H1 (cell line): ENCODE data around the gene FOXK1. TPM values are rescaled to one million over a fixed set of nuclear protein-coding genes. Genes with fewer than 3 reads are reported as not detected.
A peak's percentile ranks its signal among the peaks of the same experiment; 100 is the strongest.

Experiments used
- CHD1 ChIP-seq: IDR thresholded peaks from 2 replicates; pipeline ENCODE4 v1.6.1; 2012; ENCODE audit warnings: low read depth, low read length, improper control_type of control experiment
- CHD2 ChIP-seq: IDR thresholded peaks from 2 replicates; pipeline ENCODE4 v1.6.1; 2012; ENCODE audit warnings: low read length, improper control_type of control experiment
- CHD7 ChIP-seq: fragments of 300-600 bp; sonication (generic); IDR thresholded peaks from 2 replicates; pipeline ENCODE4 v1.7.1; 2012; ENCODE audit warnings: low read length, moderate library complexity, mild to moderate bottlenecking, inconsistent platforms; ENCODE audit not compliant: insufficient replicate concordance
- CTBP2 ChIP-seq: IDR thresholded peaks from 2 replicates; pipeline ENCODE4 v1.7.0; 2011; ENCODE audit warnings: borderline replicate concordance, mild to moderate bottlenecking, moderate library complexity, mixed read lengths, low read length; ENCODE audit not compliant: insufficient read depth, insufficient read length
- EP300 ChIP-seq, 2 experiments: IDR thresholded peaks; 1 replicate in 1 of 2; 2 replicates in 1 of 2; pipeline ENCODE4 v1.6.1; 2011 to 2012; ENCODE audit warnings: low read depth in 2 of 2, low read length in 2 of 2, mild to moderate bottlenecking in 2 of 2, borderline replicate concordance in 1 of 2, inconsistent platforms in 1 of 2, moderate library complexity in 1 of 2
- GTF2F1 ChIP-seq: IDR thresholded peaks from 2 replicates; pipeline ENCODE4 v1.6.1; 2012; ENCODE audit warnings: low read depth, low read length, improper control_type of control experiment, borderline replicate concordance
- HDAC6 ChIP-seq: IDR thresholded peaks from one replicate; pipeline ENCODE4 v1.7.1; 2012; ENCODE audit warnings: low read depth, mild to moderate bottlenecking, inconsistent platforms, low read length, moderate library complexity
- KDM1A ChIP-seq: fragments of 200-600, 300-600 bp; sonication (generic); IDR thresholded peaks from 2 replicates; pipeline ENCODE4 v1.7.1; 2016; ENCODE audit warnings: mild to moderate bottlenecking, low read length, borderline replicate concordance
- POLR2A ChIP-seq, 2 experiments: IDR thresholded peaks; 1 replicate in 1 of 2; 2 replicates in 1 of 2; pipeline ENCODE4 v1.6.1; 2011; ENCODE audit warnings: low read depth in 2 of 2, low read length in 2 of 2, mild to moderate bottlenecking in 2 of 2; ENCODE audit errors: control extremely low read depth in 1 of 2
- POU5F1 ChIP-seq: IDR thresholded peaks from 2 replicates; pipeline ENCODE4 v1.6.1; 2011; ENCODE audit warnings: low read depth, mild to moderate bottlenecking, low read length, moderate library complexity
- ZNF274 ChIP-seq: IDR thresholded peaks from 2 replicates; pipeline ENCODE4 v1.7.0; 2012; ENCODE audit warnings: low read length, borderline replicate concordance; ENCODE audit errors: extremely low read depth
- polyA plus RNA-seq, 7 experiments: library from polyadenylated mRNA; depleted of rRNA in 3 of 7; stranded (reverse) in 5 of 7; unstranded in 2 of 7; fragments of >200 nt in 5 of 7; fragments of 200-250 nt in 2 of 7; gene quantifications; 1 replicate in 5 of 7; 2 replicates in 1 of 7; 4 replicates in 1 of 7; pipeline versions ENCODE4 v1.2.1 to v1.2.3, GENCODE V29; 2011 to 2013; ENCODE audit warnings: missing spikeins in 2 of 7, mixed read lengths in 2 of 7
- total RNA-seq: library from RNA; stranded (reverse); fragmentation: NEBNext Ultra II Directional; extraction: Animal tissue kit (Norgen Biotek cat#: 25700); gene quantifications from 2 replicates; pipeline ENCODE4 v1.2.1, GENCODE V29; 2021

FOXK1 gene
- total and polyA plus RNA-seq, 2 of the 8 experiments (the other 6 are each of a cell fraction or from before 2014, with no cell fraction given) = 2.0 to 8.5 TPM

- TF ChIP-seq KDM1A (no peak), CHD1 (no peak), CHD2 (peak; percentile 72), EP300 (IDR thresholded peaks at IDR 0.05; ENCODE audit: borderline replicate concordance in 1 of 2, low read depth in 2 of 2, low read length in 2 of 2) (peak in 1 of 2 experiments; percentile 76; a peak in 1 of 3 replicates), GTF2F1 (peak; percentile 81; the same call in 1 of the 2 replicates), CHD7 (no peak), POU5F1 (no peak), POLR2A (IDR thresholded peaks at IDR 0.05; ENCODE audit: control extremely low read depth in 1 of 2, low read depth in 2 of 2, low read length in 2 of 2) (peak in 1 of 2 experiments; percentile 78; a peak in 2 of 3 replicates), HDAC6 (no peak), ZNF274 (no peak), CTBP2 (no peak)
Measured at GRCh38 chr7:4775250-4775847, 93.3 kb downstream of the FOXK1 start, which contains the start of gene AP5Z1 (continued).
